Neural cell (in vitro differentiated cells): Measurements from ENCODE around the gene PCDHB6. TPM values are rescaled to one million over a fixed set of nuclear protein-coding genes. Genes with fewer than 3 reads are reported as not detected.
"Not testable (repeated sequence)": the region's sequence is repeated elsewhere in the genome, so short reads cannot be mapped to it uniquely, and the experiment has no call there.

ENCODE experiments used
- H2AFZ ChIP-seq: fragments of 200-600, 300-800 bp; sonication (generic), shearing (Covaris generic); 2 replicates; pipeline ENCODE4 v1.6.0; 2014; ENCODE audit warnings: low read depth, mild to moderate bottlenecking, antibody characterized with exemption, low read length, moderate library complexity
- H3F3A ChIP-seq: fragments of 200-600 bp; shearing (Covaris generic); 2 replicates; pipeline ENCODE4 v1.6.1; 2016; ENCODE audit warnings: mild to moderate bottlenecking, moderate library complexity, mixed read lengths, antibody characterized with exemption, low read length; ENCODE audit not compliant: insufficient read depth, poor library complexity, severe bottlenecking
- H3K27ac ChIP-seq: fragments of 200-600, 300-800 bp; sonication (generic), shearing (Covaris generic); 2 replicates; pipeline ENCODE4 v1.5.1; 2014; ENCODE audit warnings: mild to moderate bottlenecking, low read length, moderate library complexity
- H3K27me3 ChIP-seq: fragments of 300-800, 200-600 bp; sonication (generic), shearing (Covaris generic); 2 replicates; pipeline ENCODE4 v1.6.0; 2014; ENCODE audit warnings: mild to moderate bottlenecking, low read depth, low read length, moderate library complexity; ENCODE audit not compliant: insufficient read depth
- H3K36me3 ChIP-seq: fragments of 300-800, 200-600 bp; sonication (generic), shearing (Covaris generic); 2 replicates; pipeline ENCODE4 v1.5.1; 2014; ENCODE audit warnings: mild to moderate bottlenecking, antibody characterized with exemption, low read length, moderate library complexity; ENCODE audit not compliant: insufficient read depth
- H3K4me2 ChIP-seq: fragments of 300-800, 200-600 bp; sonication (generic), shearing (Covaris generic); 2 replicates; pipeline ENCODE4 v1.6.0; 2014; ENCODE audit warnings: mild to moderate bottlenecking, low read length
- H3K4me3 ChIP-seq: fragments of 300-800, 200-600 bp; sonication (generic), shearing (Covaris generic); 2 replicates; pipeline ENCODE4 v1.5.1; 2014; ENCODE audit warnings: mild to moderate bottlenecking, low read length, moderate library complexity
- H3K79me2 ChIP-seq: fragments of 200-600 bp; shearing (Covaris generic); replicated peaks from 2 replicates; pipeline ENCODE4 v1.6.0; 2014; ENCODE audit warnings: mild to moderate bottlenecking, low read length, moderate library complexity; ENCODE audit not compliant: insufficient read depth
- H3K9ac ChIP-seq: fragments of 300-800, 200-600 bp; sonication (generic), shearing (Covaris generic); 2 replicates; pipeline ENCODE4 v1.6.1; 2016; ENCODE audit warnings: mild to moderate bottlenecking, low read length, mixed read lengths
- H3K9me2 ChIP-seq: fragments of 200-600 bp; shearing (Covaris generic); 2 replicates; pipeline ENCODE4 v1.6.1; 2016; ENCODE audit warnings: mild to moderate bottlenecking, low read length, mixed read lengths; ENCODE audit not compliant: insufficient read depth
- H3K9me3 ChIP-seq: fragments of 200-600, 300-800 bp; sonication (generic), shearing (Covaris generic); 2 replicates; pipeline ENCODE4 v1.6.1; 2016; ENCODE audit warnings: mild to moderate bottlenecking, mixed run types, low read length, moderate library complexity, mixed read lengths
- H4K20me1 ChIP-seq: fragments of 200-600 bp; shearing (Covaris generic); 2 replicates; pipeline ENCODE4 v1.6.1; 2016; ENCODE audit warnings: mild to moderate bottlenecking, mixed run types; ENCODE audit not compliant: insufficient read depth
- CTCF ChIP-seq: fragments of 450-650 bp; IDR thresholded peaks from 2 replicates; pipeline ENCODE4 v1.5.1; 2014; ENCODE audit warnings: antibody characterized with exemption, mild to moderate bottlenecking, moderate library complexity; ENCODE audit not compliant: poor library complexity, severe bottlenecking
- EZH2 ChIP-seq: fragments of 200-600, 300-800 bp; shearing (Covaris generic), sonication (generic); IDR thresholded peaks from 2 replicates; pipeline ENCODE4 v1.6.1; 2014; ENCODE audit warnings: antibody characterized with exemption, low read length, borderline replicate concordance, mild to moderate bottlenecking; ENCODE audit not compliant: insufficient read depth, poor library complexity, severe bottlenecking
- MXI1 ChIP-seq: fragments of 450-650 bp; conservative IDR thresholded peaks from 2 replicates; pipeline ENCODE4 v1.6.1; 2014; ENCODE audit warnings: antibody characterized with exemption, mild to moderate bottlenecking; ENCODE audit not compliant: poor library complexity, severe bottlenecking
- POLR2AphosphoS5 ChIP-seq: IDR thresholded peaks from 2 replicates; pipeline ENCODE4 v1.6.1; 2012
- RAD21 ChIP-seq: fragments of 450-650 bp; conservative IDR thresholded peaks from 2 replicates; pipeline ENCODE4 v1.6.1; 2014; ENCODE audit warnings: antibody characterized with exemption, mild to moderate bottlenecking, moderate library complexity
- REST ChIP-seq: IDR thresholded peaks from 2 replicates; pipeline ENCODE4 v1.6.1; 2012; ENCODE audit warnings: borderline replicate concordance
- SMC3 ChIP-seq: fragments of 450-650 bp; conservative IDR thresholded peaks from 2 replicates; pipeline ENCODE4 v1.6.1; 2014; ENCODE audit warnings: antibody characterized with exemption, mild to moderate bottlenecking, moderate library complexity; ENCODE audit not compliant: poor library complexity
- TAF1 ChIP-seq: IDR thresholded peaks from 2 replicates; pipeline ENCODE4 v1.6.1; 2012; ENCODE audit warnings: low read depth
- polyA plus RNA-seq: library from polyadenylated mRNA; depleted of rRNA; stranded (reverse); fragments of >200 nt; gene quantifications from 2 replicates; pipeline ENCODE4 v1.2.3, GENCODE V29; 2014

PCDHB6 gene
- polyA plus RNA-seq, 1 donor from 2014 or later: 1.7 TPM

- no peaks in the 10 kb centered on the region for H4K20me1 ChIP-seq
- no peak within 1 kb of the TSS for H3K4me2 ChIP-seq
- H3K9ac ChIP-seq: no peak within 1 kb of the TSS
- TF ChIP-seq POLR2AphosphoS5 (no peak), RAD21 (peak; percentile 27)
- no peaks in the 10 kb centered on the region for H3K79me2 ChIP-seq
- no peaks in the 10 kb centered on the region for H3K9me2 ChIP-seq
- H3K9me3 ChIP-seq: peaks cover 7% of the 10 kb centered on the region
- H3K4me3 ChIP-seq: peak within 1 kb of the TSS; percentile 28
- H3K27me3 ChIP-seq: no peaks in the 10 kb centered on the region
- H2AFZ ChIP-seq: no peak within 1 kb of the TSS
- no peaks in the 10 kb centered on the region for H3F3A ChIP-seq
- no peak within 1 kb of the TSS for H3K27ac ChIP-seq
- no peaks in the 10 kb centered on the region for H3K36me3 ChIP-seq
Observed at GRCh38 chr5:141186897-141187512, 37.1 kb downstream of the PCDHB6 start, which contains the start of gene PCDHB9. PCDHB9 (plus strand) TSS chr5:141187161; CDS start chr5:141187319, 158 bp downstream.

DNA sequence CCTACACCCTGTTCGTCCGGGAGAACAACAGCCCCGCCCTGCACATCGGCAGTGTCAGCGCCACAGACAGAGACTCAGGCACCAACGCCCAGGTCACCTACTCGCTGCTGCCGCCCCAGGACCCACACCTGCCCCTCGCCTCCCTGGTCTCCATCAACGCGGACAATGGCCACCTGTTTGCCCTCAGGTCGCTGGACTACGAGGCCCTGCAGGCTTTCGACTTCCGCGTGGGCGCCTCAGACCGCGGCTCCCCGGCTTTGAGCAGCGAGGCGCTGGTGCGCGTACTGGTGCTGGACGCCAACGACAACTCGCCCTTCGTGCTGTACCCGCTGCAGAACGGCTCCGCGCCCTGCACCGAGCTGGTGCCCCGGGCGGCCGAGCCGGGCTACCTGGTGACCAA, 38.8 kb downstream of the PCDHB6 start:
- H3K36me3 ChIP-seq, H4K20me1 ChIP-seq, H3K27ac ChIP-seq, H3F3A ChIP-seq, H3K9ac ChIP-seq, H3K4me3 ChIP-seq, H3K27me3 ChIP-seq, H2AFZ ChIP-seq, H3K79me2 ChIP-seq, H3K9me2 ChIP-seq, H3K4me2 ChIP-seq: not testable (repeated sequence)
- peaks cover 11% of the 10 kb centered on the region for H3K9me3 ChIP-seq

DNA sequence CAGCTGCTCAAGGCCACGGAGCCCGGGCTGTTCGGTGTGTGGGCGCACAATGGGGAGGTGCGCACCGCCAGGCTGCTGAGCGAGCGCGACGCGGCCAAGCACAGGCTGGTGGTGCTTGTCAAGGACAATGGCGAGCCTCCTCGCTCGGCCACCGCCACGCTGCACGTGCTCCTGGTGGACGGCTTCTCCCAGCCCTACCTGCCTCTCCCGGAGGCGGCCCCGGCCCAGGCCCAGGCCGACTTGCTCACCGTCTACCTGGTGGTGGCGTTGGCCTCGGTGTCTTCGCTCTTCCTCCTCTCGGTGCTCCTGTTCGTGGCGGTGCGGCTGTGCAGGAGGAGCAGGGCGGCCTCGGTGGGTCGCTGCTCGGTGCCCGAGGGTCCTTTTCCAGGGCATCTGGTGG, 39.3 kb downstream of the PCDHB6 start:
- not testable (repeated sequence) for H3K27ac ChIP-seq, H2AFZ ChIP-seq, H3K36me3 ChIP-seq, H3K4me2 ChIP-seq, H3K9ac ChIP-seq, H3F3A ChIP-seq, H3K9me2 ChIP-seq, H3K27me3 ChIP-seq, H4K20me1 ChIP-seq, H3K4me3 ChIP-seq, H3K79me2 ChIP-seq
- H3K9me3 ChIP-seq: peaks cover 11% of the 10 kb centered on the region

- peaks cover 10% of the 10 kb centered on the region for H3K79me2 ChIP-seq
- H2AFZ ChIP-seq: no peak within 1 kb of the TSS
- H3K4me2 ChIP-seq: no peak within 1 kb of the TSS
Observed at GRCh38 chr5:141192110-141192725, 42.4 kb downstream of the PCDHB6 start, which contains the start of gene PCDHB10. PCDHB10 (plus strand) TSS chr5:141192353; CDS start chr5:141192553, 200 bp downstream.

More at GRCh38 chr5:141192110-141192725, 42.4 kb downstream of the PCDHB6 start, which contains the start of gene PCDHB10:
- H3K27me3 ChIP-seq: no peaks in the 10 kb centered on the region
- no peaks in the 10 kb centered on the region for H3K9me2 ChIP-seq
- TF ChIP-seq RAD21 (peak; percentile 59), TAF1 (no peak), SMC3 (peak; percentile 30), POLR2AphosphoS5 (no peak), EZH2 (no peak), CTCF (peak; percentile 56), MXI1 (no peak), REST (no peak)
- H4K20me1 ChIP-seq: no peaks in the 10 kb centered on the region
- H3K36me3 ChIP-seq: peaks cover 4% of the 10 kb centered on the region
- no peaks in the 10 kb centered on the region for H3F3A ChIP-seq
- H3K9ac ChIP-seq: peak within 1 kb of the TSS; percentile 49
- H3K9me3 ChIP-seq: peaks cover 15% of the 10 kb centered on the region
- no peak within 1 kb of the TSS for H3K27ac ChIP-seq
- peak within 1 kb of the TSS; percentile 53 for H3K4me3 ChIP-seq
